Activated CD4-positive, alpha-beta T cell treated with anti-CD3 and anti-CD28 coated beads, Interleukin-2, amount 50 U/mL, for 24 hours (primary cell): ENCODE measurements around the gene FOXC1.

Source experiments
- DNase-seq, 2 donors: peaks; one replicate each; pipeline ENCODE4 v3.0.0-alpha.2; 2020; ENCODE audit warnings: low read depth in 1 of 2, low spot score in 1 of 2

The FOXC1 gene

GRCh38 chr6:1584146-1584545 lies 25.6 kb upstream of the FOXC1 start:
- DNase-seq, result no peak

GRCh38 chr6:1584996-1585668 lies 24.6 kb upstream of the FOXC1 start:
- no peak for DNase-seq

- DNase-seq, result no peak
Observed at GRCh38 chr6:1585669-1586049, 24.1 kb upstream of the FOXC1 start.

- no peak for DNase-seq
Observed at GRCh38 chr6:1586256-1586655, 23.5 kb upstream of the FOXC1 start.

GRCh38 chr6:1586861-1587450 lies 22.8 kb upstream of the FOXC1 start:
- no peak for DNase-seq

GRCh38 chr6:1587546-1587945 lies 22.2 kb upstream of the FOXC1 start:
- DNase-seq, result no peak

GRCh38 chr6:1587977-1588376 lies 21.7 kb upstream of the FOXC1 start:
- no peak for DNase-seq

- DNase-seq, result no peak
Observed at GRCh38 chr6:1589208-1589607, 20.5 kb upstream of the FOXC1 start.

- no peak for DNase-seq
Observed at GRCh38 chr6:1590580-1590979, 19.1 kb upstream of the FOXC1 start.

GRCh38 chr6:1591243-1591642 lies 18.5 kb upstream of the FOXC1 start:
- no peak for DNase-seq

GRCh38 chr6:1591926-1592325 lies 17.8 kb upstream of the FOXC1 start:
- no peak for DNase-seq

- DNase-seq, result no peak
Observed at GRCh38 chr6:1592852-1593251, 16.9 kb upstream of the FOXC1 start.

GRCh38 chr6:1593286-1593957 lies 16.3 kb upstream of the FOXC1 start:
- no peak for DNase-seq

GRCh38 chr6:1593958-1594314 lies 15.8 kb upstream of the FOXC1 start:
- DNase-seq, result no peak

GRCh38 chr6:1594445-1595200 lies 15.1 kb upstream of the FOXC1 start:
- DNase-seq, result no peak

- DNase-seq, result no peak
Observed at GRCh38 chr6:1595271-1596087, 14.2 kb upstream of the FOXC1 start.

GRCh38 chr6:1596088-1596852 lies 13.4 kb upstream of the FOXC1 start:
- peak; percentile 55 to 64 for DNase-seq

GRCh38 chr6:1597121-1597744 lies 12.5 kb upstream of the FOXC1 start:
- no peak for DNase-seq

GRCh38 chr6:1597924-1598323 lies 11.8 kb upstream of the FOXC1 start:
- no peak for DNase-seq

GRCh38 chr6:1598433-1598832 lies 11.3 kb upstream of the FOXC1 start:
- no peak for DNase-seq
